Activated CD8-positive, alpha-beta memory T cell treated with anti-CD3 and anti-CD28 coated beads for 4 hours (primary cell): ENCODE results near the gene CELA2B.
"Not testable (repeated sequence)": the region's sequence is repeated elsewhere in the genome, so short reads cannot be mapped to it uniquely, and the experiment has no call there.

ENCODE experiments used
- DNase-seq, 2 donors: peaks; one replicate each; pipeline ENCODE4 v3.0.0-alpha.2; 2020; ENCODE audit warnings: low read depth in 2 of 2

The CELA2B gene

GRCh38 chr1:15475752-15476314, at the start of gene CELA2B:
TSS of gene CELA2B (plus strand) at chr1:15476104. CDS start at chr1:15476126, 22 bp downstream.
- DNase-seq = no peak

- DNase-seq = no peak
These were observed 49.2 kb upstream of the CELA2B start for GRCh38 chr1:15426492-15427279.

GRCh38 chr1:15427280-15427666, 48.6 kb upstream of the CELA2B start:
- no peak for DNase-seq

GRCh38 chr1:15428252-15428651, 47.7 kb upstream of the CELA2B start:
- not testable (repeated sequence) for DNase-seq

- DNase-seq = no peak
These were observed 47.0 kb upstream of the CELA2B start for GRCh38 chr1:15428815-15429435.

GRCh38 chr1:15429701-15430149, 46.2 kb upstream of the CELA2B start:
- DNase-seq = no peak

- peak in 1 of 2 donors; percentile 60 for DNase-seq
These were observed 44.9 kb upstream of the CELA2B start for GRCh38 chr1:15430787-15431570.

- no peak for DNase-seq
These were observed 44.3 kb upstream of the CELA2B start for GRCh38 chr1:15431571-15431948.

- DNase-seq = no peak
These were observed 43.6 kb upstream of the CELA2B start for GRCh38 chr1:15432324-15432723.

- DNase-seq = no peak
These were observed 42.4 kb upstream of the CELA2B start for GRCh38 chr1:15433471-15433870.

- DNase-seq = not testable (repeated sequence)
These were observed 41.2 kb upstream of the CELA2B start for GRCh38 chr1:15434739-15435138.

GRCh38 chr1:15435239-15436077, 40.4 kb upstream of the CELA2B start:
- no peak for DNase-seq

- no peak for DNase-seq
These were observed 38.9 kb upstream of the CELA2B start for GRCh38 chr1:15436881-15437442.

- DNase-seq = no peak
These were observed 36.6 kb upstream of the CELA2B start for GRCh38 chr1:15439325-15439724.

- no peak for DNase-seq
These were observed 35.5 kb upstream of the CELA2B start for GRCh38 chr1:15440357-15440756.

- no peak for DNase-seq
These were observed 34.7 kb upstream of the CELA2B start for GRCh38 chr1:15441247-15441646.

GRCh38 chr1:15442119-15442518, 33.8 kb upstream of the CELA2B start:
- no peak for DNase-seq

- no peak for DNase-seq
These were observed 33.1 kb upstream of the CELA2B start for GRCh38 chr1:15442759-15443158.

- no peak for DNase-seq
These were observed 32.6 kb upstream of the CELA2B start for GRCh38 chr1:15443281-15443680.

- DNase-seq = no peak
These were observed 31.2 kb upstream of the CELA2B start for GRCh38 chr1:15444468-15445389.
